WTC11 (cell line): ENCODE data around the gene CCDC158.

Experiments used
- CBFB ChIP-seq: sonication (generic); formaldehyde crosslinking; IDR thresholded peaks from 2 replicates; pipeline ENCODE4 v1.8.1; 2022; ENCODE audit warnings: mild to moderate bottlenecking, low read depth, missing genetic modification reagents
- ZNF121 ChIP-seq: sonication (generic); formaldehyde crosslinking; IDR thresholded peaks from 2 replicates; pipeline ENCODE4 v1.8.0; 2023; ENCODE audit warnings: missing genetic modification reagents
- ZNF138 ChIP-seq: sonication (generic); formaldehyde crosslinking; conservative IDR thresholded peaks from 2 replicates; pipeline ENCODE4 v1.8.1; 2022; ENCODE audit warnings: mild to moderate bottlenecking, moderate library complexity, missing genetic modification reagents
- TF ChIP-seq, protein P1 (sequence below): sonication (generic); formaldehyde crosslinking; IDR thresholded peaks from 2 replicates; pipeline ENCODE4 v1.8.1; 2023; ENCODE audit warnings: mild to moderate bottlenecking, missing genetic modification reagents, moderate library complexity
- TF ChIP-seq, protein P2 (sequence below): fragments of 200-600 bp; IDR thresholded peaks from 2 replicates; pipeline ENCODE4 v1.8.0; 2022; ENCODE audit warnings: antibody characterized with exemption
- TF ChIP-seq, protein P3 (sequence below): sonication (generic); formaldehyde crosslinking; IDR thresholded peaks from 2 replicates; pipeline ENCODE4 v1.8.1; 2023; ENCODE audit warnings: mild to moderate bottlenecking, moderate library complexity, missing genetic modification reagents
- TF ChIP-seq, protein P4 (sequence below): fragments of 250-450 bp; sonication (Bioruptor Pico); IDR thresholded peaks from 2 replicates; pipeline ENCODE4 v1.9.0; 2021; ENCODE audit warnings: mild to moderate bottlenecking, borderline replicate concordance
- TF ChIP-seq, protein P5 (sequence below): sonication (generic); formaldehyde crosslinking; IDR thresholded peaks from 2 replicates; pipeline ENCODE4 v1.8.0; 2022; ENCODE audit warnings: mild to moderate bottlenecking, missing genetic modification reagents
- TF ChIP-seq, protein P6 (sequence below): sonication (generic); formaldehyde crosslinking; IDR thresholded peaks from 2 replicates; pipeline ENCODE4 v1.8.0; 2022; ENCODE audit warnings: mild to moderate bottlenecking, missing genetic modification reagents
- TF ChIP-seq, protein P7 (sequence below): sonication (generic); formaldehyde crosslinking; IDR thresholded peaks from 2 replicates; pipeline ENCODE4 v1.8.1; 2023; ENCODE audit warnings: mild to moderate bottlenecking, missing genetic modification reagents, moderate library complexity

DNA sequence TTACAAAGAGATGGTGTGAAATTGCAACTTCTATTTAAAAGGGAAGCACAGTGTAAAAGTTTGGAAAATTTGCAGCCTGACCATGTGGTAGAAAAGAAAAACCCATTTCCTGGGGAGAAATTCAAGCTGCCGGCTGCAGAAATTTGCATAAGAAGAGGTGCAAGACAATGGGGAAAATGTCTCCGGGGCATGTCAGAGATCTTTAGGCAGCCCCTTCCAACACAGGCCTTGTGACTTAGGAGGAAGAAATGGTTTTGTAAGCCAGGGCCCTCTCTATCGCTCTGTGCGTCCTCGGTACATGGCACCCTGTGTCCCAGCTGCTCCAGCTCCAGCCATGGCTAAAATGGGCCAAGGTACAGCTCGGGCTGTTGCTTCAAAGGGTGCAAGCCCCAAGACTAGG, 40.4 kb downstream of the CCDC158 start:
- TF ChIP-seq, protein P1, sequence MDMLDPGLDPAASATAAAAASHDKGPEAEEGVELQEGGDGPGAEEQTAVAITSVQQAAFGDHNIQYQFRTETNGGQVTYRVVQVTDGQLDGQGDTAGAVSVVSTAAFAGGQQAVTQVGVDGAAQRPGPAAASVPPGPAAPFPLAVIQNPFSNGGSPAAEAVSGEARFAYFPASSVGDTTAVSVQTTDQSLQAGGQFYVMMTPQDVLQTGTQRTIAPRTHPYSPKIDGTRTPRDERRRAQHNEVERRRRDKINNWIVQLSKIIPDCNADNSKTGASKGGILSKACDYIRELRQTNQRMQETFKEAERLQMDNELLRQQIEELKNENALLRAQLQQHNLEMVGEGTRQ (CRISPR knock-in tag): no peak
- TF ChIP-seq CBFB (CRISPR knock-in tag) (no peak), ZNF138 (no peak), ZNF121 (CRISPR knock-in tag) (no peak)
- TF ChIP-seq, protein P2, sequence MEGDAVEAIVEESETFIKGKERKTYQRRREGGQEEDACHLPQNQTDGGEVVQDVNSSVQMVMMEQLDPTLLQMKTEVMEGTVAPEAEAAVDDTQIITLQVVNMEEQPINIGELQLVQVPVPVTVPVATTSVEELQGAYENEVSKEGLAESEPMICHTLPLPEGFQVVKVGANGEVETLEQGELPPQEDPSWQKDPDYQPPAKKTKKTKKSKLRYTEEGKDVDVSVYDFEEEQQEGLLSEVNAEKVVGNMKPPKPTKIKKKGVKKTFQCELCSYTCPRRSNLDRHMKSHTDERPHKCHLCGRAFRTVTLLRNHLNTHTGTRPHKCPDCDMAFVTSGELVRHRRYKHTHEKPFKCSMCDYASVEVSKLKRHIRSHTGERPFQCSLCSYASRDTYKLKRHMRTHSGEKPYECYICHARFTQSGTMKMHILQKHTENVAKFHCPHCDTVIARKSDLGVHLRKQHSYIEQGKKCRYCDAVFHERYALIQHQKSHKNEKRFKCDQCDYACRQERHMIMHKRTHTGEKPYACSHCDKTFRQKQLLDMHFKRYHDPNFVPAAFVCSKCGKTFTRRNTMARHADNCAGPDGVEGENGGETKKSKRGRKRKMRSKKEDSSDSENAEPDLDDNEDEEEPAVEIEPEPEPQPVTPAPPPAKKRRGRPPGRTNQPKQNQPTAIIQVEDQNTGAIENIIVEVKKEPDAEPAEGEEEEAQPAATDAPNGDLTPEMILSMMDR: no peak
- TF ChIP-seq, protein P3, sequence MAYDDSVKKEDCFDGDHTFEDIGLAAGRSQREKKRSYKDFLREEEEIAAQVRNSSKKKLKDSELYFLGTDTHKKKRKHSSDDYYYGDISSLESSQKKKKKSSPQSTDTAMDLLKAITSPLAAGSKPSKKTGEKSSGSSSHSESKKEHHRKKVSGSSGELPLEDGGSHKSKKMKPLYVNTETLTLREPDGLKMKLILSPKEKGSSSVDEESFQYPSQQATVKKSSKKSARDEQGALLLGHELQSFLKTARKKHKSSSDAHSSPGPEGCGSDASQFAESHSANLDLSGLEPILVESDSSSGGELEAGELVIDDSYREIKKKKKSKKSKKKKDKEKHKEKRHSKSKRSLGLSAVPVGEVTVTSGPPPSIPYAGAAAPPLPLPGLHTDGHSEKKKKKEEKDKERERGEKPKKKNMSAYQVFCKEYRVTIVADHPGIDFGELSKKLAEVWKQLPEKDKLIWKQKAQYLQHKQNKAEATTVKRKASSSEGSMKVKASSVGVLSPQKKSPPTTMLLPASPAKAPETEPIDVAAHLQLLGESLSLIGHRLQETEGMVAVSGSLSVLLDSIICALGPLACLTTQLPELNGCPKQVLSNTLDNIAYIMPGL (CRISPR knock-in tag): no peak
- TF ChIP-seq, protein P4, sequence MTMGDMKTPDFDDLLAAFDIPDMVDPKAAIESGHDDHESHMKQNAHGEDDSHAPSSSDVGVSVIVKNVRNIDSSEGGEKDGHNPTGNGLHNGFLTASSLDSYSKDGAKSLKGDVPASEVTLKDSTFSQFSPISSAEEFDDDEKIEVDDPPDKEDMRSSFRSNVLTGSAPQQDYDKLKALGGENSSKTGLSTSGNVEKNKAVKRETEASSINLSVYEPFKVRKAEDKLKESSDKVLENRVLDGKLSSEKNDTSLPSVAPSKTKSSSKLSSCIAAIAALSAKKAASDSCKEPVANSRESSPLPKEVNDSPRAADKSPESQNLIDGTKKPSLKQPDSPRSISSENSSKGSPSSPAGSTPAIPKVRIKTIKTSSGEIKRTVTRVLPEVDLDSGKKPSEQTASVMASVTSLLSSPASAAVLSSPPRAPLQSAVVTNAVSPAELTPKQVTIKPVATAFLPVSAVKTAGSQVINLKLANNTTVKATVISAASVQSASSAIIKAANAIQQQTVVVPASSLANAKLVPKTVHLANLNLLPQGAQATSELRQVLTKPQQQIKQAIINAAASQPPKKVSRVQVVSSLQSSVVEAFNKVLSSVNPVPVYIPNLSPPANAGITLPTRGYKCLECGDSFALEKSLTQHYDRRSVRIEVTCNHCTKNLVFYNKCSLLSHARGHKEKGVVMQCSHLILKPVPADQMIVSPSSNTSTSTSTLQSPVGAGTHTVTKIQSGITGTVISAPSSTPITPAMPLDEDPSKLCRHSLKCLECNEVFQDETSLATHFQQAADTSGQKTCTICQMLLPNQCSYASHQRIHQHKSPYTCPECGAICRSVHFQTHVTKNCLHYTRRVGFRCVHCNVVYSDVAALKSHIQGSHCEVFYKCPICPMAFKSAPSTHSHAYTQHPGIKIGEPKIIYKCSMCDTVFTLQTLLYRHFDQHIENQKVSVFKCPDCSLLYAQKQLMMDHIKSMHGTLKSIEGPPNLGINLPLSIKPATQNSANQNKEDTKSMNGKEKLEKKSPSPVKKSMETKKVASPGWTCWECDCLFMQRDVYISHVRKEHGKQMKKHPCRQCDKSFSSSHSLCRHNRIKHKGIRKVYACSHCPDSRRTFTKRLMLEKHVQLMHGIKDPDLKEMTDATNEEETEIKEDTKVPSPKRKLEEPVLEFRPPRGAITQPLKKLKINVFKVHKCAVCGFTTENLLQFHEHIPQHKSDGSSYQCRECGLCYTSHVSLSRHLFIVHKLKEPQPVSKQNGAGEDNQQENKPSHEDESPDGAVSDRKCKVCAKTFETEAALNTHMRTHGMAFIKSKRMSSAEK (CRISPR knock-in tag): no peak
- TF ChIP-seq, protein P5, sequence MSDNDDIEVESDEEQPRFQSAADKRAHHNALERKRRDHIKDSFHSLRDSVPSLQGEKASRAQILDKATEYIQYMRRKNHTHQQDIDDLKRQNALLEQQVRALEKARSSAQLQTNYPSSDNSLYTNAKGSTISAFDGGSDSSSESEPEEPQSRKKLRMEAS (CRISPR knock-in tag): no peak
- TF ChIP-seq, protein P6, sequence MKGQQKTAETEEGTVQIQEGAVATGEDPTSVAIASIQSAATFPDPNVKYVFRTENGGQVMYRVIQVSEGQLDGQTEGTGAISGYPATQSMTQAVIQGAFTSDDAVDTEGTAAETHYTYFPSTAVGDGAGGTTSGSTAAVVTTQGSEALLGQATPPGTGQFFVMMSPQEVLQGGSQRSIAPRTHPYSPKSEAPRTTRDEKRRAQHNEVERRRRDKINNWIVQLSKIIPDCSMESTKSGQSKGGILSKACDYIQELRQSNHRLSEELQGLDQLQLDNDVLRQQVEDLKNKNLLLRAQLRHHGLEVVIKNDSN (CRISPR knock-in tag): no peak
- TF ChIP-seq, protein P7, sequence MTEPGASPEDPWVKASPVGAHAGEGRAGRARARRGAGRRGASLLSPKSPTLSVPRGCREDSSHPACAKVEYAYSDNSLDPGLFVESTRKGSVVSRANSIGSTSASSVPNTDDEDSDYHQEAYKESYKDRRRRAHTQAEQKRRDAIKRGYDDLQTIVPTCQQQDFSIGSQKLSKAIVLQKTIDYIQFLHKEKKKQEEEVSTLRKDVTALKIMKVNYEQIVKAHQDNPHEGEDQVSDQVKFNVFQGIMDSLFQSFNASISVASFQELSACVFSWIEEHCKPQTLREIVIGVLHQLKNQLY (CRISPR knock-in tag): no peak
